LoVo (cell line): ENCODE results near the gene UFM1.
"Not testable (repeated sequence)": the region's sequence is repeated elsewhere in the genome, so short reads cannot be mapped to it uniquely, and the experiment has no call there.

ENCODE experiments used
- DNase-seq: peaks from one replicate; pipeline ENCODE4 v3.0.0-alpha.2; 2016; ENCODE audit warnings: low spot score

Gene UFM1

DNA sequence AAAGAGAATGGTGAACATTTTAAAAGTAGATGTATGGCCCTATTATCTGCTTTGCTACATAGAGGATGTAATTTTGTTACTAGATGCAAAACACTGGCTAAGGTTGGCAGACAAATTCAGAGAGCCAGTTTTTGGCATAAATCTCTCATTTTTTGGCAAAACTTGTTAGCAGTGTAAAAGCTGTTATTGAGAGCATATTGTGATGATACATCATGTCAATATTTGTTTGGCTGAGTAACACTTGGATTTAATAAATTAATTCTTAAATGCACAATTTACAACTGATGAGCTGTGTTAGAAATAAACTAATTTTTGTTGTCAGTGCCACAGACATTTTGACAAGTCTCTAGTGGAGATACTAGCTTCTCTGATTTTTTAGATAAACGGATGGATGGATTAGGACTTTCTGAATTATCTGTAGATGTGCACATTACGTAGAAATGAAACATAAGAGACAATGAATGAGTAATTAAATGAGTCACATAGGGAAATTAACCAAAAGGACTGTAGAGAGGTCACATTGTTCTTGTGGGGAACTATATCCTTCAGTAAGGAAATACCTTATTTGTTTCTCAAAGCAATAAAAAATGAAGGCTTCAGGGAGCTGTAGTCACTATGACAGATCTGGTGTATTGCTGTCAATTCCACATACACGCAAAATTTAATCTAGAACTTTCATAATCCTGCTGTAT lies 17.4 kb downstream of the UFM1 start:
- no peak for DNase-seq

DNA sequence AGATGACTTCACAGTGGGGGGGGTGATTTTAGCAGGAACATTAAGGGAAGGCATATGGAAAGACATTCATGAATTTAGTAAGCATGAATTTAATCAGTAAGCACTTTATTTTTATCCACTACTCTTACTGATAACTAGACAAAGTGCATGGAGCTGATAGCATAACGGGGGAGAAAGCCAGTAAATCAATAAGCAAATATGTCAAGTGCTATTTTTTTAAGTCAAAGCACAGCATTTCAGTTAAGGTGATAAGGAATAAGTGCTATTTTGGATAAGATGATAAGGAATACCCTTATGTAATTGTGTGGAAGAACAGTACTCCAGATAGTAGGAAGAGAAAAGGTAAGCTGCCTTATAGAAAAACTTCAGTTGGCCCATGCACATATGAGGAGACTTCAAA lies 19.4 kb downstream of the UFM1 start:
- DNase-seq: no peak

DNA sequence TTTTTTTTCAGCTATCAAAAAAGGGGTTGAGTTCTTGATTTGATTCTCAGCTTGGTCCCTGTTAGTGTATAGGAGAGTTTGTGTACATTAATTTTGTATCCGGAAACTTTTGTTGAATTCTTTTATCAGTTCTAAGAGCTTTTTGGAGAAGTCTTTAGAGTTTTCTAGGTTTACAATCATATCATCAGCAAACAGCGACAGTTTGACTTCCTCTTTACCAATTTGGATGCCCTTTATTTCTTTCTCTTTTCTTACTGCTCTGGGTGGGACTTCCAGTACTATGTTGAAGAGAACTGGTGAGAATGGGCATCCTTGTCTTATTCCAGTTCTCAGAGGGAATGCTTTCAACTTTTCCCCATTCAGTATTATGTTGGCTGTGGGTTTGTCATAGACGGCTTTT lies 20.4 kb downstream of the UFM1 start:
- DNase-seq: not testable (repeated sequence)

DNA sequence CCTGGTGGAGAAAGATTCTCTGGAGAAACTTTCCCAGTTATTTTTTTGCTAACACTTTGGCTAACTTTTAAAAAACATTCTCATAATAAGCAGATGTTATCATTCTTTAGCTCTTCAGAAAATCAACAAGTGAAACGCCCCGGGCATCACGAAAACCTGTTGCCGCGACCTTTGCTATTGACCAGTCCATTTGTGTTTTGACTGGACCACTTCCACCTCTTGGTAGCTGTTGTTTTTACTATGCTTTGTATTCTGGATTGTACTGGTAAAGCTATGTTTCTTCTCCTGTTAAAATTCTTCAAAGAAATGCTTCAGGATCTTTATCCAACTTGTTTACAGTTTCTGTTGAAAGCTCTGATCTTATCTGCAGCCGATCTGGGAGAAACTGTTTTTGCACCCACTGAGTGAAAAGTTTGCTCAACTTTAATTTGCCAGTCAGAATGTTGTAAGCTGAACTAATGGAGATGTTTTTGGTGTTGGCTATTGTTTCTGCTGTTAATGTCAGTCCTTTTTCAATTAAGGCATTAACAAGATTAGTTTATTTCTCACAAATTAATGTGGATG lies 23.3 kb downstream of the UFM1 start:
- DNase-seq: no peak

DNA sequence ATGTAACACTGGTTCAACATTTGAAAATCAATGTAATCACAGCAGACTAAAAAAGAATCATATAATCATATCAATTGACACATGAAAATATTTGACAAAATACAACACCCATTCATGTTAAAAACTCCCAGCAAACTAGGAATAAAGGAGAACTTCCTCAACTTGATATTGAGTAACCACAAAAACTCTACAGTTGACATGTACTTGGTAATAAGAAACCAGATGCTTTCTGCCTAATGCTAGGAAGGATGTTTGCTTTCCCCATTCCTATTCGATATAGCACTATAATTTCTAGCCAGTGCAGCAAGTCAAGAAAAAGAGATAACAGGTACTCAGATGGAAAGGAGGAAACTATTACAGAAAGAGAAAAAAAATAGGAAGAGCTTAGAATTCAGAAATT lies 26.9 kb downstream of the UFM1 start:
- DNase-seq: no peak

DNA sequence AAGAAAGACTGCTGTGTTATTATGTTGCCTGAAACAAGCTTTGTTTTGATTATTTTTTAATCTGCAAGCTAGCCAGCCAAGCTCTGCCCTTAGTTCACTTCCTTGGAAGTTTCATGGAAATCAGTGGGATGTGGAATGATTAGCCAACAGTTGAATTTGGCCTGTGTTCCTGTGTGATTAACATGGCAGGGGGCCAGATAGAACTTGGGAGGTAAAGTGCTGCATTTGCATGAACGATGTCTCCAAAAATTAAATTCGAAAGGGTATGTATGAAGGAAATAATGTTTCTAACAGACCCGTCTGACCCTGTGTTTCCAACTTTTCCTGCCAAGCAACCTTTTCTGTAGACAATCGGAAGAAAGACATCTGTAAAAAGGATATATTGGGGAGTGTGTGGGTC lies 32.2 kb downstream of the UFM1 start:
- DNase-seq: no peak

DNA sequence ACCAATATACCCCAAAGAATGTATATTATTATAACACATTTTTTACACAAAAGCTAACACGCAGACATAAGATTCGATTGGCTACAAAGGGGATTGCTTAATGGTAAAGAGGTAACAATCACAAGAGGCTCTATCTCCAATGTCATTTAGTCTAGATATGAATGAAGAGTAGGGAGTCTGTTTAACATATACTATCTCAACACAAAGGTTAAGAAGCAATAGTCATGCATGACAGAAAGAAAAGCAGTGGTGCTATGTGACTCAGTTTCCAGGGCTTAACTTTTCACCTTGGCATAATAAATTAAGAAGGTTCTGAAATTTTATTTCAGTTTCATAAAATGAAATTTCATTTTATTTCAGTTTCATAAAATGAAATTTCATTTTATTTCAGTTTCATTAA lies 33.3 kb downstream of the UFM1 start:
- DNase-seq: no peak

DNA sequence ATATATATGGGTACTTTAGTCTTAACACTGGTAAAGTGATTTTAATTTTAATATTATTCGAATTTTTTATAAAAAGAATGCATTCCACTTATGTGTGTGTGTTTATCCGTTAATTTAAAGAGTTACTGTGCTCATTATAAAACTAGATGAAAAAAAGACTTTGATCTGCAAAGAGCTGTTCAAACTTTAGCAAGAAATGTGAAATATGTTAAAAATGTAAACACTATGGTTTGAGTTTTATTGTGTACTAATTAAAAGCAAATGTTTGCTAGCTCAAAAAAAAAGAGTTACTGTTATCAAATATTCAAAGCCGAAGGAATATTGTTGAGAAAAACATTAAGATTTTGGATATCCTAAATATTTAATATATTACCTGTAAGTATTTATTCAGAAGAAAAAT lies 34.5 kb downstream of the UFM1 start:
- DNase-seq: no peak

DNA sequence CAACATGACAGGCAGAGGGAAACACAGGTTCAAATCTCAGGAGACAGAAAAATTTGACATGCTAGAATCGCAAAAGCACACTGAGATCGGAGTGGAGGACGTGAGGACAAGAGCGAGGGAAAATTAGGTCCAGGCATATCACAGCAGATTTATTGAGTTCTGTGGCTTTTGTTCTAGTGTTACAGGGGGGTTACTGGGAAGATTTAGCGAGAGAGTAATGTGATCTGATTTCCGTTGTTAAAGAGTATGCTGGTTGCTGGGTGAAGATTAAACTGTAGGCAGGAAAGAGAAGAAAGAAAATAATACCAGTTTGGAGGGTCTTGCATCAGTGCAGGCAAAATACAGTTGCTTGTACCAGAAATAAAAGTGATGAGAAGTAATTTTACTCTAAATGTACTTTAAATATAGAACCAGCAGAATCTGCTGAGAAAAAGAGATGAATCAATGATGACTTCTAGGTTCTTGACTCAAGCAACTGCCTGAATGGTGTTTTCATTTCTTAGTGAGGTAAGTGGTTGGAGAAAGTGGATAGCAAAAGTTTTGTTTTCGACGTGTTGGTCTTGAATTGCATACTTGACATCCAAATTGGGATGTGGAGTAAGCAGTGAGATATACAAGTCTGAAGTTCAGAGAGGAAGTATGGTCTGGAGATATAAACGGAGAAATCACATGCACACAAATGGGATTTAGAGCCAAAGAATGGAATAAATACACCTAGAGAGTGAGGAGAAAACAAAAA lies 35.7 kb downstream of the UFM1 start:
- no peak for DNase-seq

DNA sequence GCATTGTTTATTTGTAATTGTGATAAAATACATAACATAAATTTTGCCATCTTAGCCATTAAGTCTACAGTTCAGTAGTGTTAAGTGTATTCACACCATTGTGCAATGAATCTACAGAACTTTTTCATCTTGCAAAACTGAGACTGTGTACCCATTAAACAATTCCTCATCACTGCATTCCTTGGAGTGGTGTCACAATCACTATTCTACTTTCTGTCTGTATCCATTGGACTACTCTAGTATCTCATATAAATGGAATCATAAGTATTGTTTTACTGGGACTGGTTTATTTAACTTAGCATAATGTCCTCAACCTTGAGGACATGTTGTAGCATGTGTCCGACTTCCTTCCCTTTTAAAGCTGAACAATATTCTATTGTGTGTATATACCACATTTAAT lies 36.8 kb downstream of the UFM1 start:
- no peak for DNase-seq

DNA sequence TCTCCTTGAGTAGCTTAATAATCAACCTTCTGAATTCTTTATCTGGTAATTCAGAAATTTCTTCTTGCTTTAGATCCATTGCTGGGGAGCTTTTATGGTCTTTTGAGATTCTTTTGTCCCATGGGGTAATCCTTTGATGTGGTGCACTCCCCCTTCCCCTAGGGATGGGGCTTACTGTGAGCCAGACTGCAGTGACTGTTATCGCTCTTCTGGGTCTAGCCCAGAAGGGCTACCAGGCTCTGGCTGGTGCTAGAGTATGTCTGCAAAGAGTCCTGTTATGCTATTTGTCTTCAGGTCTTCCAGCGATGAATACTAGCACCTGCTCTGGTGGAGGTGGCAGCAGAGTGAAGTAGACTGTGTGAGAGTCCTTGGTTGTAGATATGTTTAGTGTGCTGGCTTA lies 41.7 kb downstream of the UFM1 start:
- DNase-seq: no peak

DNA sequence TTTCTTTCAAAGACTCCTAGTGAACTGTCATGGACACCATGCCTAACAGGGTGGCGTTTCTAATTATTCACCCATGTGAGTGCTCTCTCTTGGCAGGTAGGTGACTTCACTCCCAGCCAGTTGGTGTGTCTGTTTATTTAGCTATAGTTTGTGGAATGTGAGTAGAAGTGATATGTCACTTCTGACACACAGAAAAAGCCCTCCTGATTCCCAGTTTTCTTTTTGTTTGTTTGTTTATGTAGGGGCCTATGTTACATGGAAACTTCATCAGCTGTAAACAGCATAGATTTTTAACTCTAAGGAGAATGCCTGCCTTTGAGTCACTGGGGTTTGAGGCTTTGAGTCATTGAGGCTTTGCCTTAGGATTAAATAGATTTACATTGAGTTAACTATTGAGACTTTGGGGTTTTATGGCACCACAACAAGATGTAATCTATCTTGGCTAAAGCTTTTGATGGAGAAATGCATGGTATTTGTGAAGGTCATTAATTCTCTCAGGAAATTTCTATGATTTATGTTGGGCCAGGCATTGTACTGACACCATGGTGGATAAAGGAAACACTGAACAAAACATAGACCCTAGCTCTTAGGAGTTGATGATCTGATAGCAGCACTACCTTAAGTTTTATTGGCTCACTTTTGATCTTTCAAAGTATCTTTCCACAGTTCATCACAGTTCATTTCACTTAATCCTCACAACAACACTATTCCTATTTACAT lies 45.3 kb downstream of the UFM1 start:
- no peak for DNase-seq

DNA sequence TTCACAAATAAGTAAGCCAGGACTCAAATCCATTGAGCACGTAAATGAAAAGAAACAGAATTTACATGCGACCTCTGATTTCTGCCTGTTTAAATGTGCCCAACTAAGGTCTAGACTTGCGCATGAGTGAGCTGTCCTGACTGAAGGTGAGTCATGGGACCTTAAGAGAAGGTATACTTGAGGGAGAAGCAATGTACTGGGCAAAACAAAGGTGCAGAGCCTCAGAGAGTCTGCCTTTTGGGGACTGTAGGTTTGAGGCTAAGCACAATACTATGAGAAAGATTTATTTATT lies 45.8 kb downstream of the UFM1 start:
- DNase-seq: no peak

DNA sequence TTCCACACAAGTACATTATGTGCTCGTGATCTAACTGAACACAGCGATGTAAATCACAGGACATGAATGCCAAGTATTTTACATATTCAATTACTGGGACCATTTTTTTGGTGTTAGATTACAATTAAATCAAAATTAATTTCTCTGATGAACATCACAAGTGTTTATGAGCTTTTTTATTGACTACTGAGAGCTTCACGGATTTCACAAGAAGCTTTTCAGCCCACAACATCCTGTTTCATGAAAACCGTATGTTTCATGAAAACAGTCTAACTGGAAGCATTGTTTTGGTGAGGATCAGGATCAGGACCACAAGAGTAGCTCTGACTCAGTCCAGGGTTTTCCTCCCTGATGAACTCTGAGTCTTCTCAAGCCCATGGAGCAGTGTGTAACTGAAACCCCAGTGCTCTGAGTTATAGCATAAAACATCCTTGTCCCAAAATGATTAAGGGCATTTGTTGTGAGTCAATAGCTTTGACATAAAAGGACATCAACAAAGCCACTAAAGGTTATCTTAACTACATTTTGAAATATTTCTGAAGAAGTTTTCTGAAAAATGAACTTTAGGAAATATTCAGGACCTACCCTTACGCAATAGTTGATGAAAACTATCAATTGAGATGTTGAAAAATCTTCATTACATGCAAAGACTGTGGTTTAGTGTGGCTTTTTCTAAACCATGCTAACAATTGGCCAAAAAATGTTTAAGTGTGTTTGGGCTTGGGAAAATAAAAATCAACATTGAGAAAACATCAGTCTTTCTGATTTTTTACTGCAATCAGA lies 49.3 kb downstream of the UFM1 start:
- no peak for DNase-seq

DNA sequence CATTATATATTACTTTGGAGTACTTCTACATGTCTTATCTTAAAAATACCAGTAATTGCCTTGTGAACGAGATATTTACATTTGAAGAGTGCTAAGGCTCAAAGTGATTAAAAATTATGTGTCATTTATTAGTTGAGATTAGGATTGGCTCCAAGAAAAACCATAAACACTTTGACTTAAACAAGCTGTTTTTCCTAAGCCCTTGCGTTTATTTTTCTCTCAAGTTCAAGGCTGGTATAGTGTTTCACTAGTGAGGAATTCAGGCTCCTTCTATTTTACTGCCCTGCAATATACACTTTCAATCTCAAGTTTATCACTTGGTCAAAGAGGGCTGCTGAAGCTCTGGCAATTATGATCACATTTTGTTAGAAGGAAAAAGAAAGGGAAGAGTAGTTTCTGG lies 49.9 kb downstream of the UFM1 start:
- DNase-seq: no peak

DNA sequence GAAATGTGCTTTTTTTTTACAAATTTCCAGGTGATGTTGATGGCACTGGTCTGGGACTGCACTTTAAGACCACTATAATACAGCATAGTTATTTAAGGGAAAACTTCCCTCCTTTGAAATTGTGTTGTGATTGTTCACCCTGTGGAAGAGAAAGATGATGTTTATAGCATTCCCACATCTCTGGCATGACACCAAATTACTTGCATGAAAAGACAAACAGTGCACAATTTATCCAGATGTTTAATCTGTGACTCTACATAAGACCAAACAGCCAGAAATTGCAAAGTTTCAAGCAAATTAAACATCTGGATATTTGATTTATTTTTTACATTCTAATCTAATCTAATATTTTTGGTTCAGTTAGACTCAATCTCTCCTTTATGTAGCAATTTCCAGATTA lies 51.6 kb downstream of the UFM1 start:
- DNase-seq: no peak

DNA sequence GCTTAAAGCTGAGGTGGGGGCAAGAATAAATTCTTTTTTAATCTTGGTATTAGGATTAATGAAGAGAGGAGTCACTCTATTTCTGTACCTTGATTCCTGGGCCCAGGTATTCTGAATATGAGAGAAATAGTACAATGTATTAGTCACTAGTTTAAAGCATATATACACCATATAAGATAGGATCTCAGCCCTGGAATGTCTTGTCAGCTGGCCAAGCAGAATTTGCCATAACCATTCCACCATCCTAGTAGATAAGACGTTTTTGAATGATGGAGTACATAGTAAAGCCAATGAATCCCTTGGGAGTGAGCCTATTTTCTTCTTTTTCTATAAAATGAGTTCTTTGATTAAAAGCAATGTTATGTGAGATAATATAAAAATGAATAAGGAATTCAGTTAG lies 55.6 kb downstream of the UFM1 start:
- no peak for DNase-seq

DNA sequence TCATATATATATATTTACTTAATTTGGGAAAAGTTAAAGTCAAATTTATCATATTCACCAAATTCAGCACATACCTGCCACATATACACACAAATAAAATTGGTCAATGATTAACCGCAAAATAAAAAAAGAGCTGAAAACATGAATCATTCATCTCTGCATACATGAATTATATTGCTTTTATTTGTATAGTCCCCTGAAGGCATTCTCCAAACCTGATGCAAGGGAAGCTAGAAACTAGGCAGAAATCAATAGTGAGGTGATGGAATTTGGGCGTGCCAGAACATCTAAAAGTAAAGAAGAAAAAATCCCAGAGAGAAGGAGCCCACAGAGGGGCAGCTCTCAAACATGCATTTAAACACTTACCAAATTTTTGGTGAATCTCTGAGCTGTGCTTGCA lies 60.1 kb downstream of the UFM1 start:
- DNase-seq: no peak

DNA sequence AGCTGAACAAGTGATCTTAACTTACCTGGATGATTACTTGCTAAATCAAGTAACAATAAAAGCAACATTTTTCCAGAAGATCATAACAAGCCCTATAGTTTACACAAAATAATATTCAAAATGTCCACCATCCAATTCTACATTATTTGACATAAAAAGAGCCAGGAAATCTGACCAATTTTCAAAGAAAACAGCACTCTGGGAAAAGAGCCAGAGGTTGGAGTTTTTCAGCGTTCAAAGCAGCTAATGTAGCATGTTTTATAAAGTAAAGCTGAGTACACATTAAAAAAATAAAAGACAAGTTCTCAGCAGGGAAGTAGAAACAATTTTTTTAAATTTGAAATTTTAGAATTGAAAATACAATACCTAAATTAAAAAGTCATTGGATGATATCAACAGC lies 62.6 kb downstream of the UFM1 start:
- DNase-seq: no peak
